ENCODE measurements around the gene EXOC4.

The EXOC4 gene

DNA sequence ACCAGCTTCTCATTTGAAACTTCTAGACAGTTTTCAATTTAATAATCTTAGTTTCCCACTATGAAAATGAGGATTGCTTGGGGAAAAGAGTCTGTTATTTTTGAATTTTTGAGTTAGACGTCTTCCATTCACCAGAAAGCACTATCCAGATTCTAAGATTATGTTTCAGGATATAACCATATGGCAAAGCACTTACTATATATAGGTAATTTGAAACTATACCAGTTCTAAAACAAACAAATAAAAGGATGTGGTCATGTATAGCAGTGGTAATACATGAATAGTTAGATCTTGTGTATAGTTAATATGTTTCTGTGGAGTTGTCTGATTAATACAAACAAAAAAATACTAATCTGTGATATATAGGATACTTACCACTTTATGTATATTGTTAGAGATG lies 320.0 kb downstream of the EXOC4 start:
- DNase-seq (ENCODE audit: low spot score), result no peak

- DNase-seq (ENCODE audit: low spot score), result no peak
Measured at GRCh38 chr7:133573554-133574265, 320.8 kb downstream of the EXOC4 start.

DNA sequence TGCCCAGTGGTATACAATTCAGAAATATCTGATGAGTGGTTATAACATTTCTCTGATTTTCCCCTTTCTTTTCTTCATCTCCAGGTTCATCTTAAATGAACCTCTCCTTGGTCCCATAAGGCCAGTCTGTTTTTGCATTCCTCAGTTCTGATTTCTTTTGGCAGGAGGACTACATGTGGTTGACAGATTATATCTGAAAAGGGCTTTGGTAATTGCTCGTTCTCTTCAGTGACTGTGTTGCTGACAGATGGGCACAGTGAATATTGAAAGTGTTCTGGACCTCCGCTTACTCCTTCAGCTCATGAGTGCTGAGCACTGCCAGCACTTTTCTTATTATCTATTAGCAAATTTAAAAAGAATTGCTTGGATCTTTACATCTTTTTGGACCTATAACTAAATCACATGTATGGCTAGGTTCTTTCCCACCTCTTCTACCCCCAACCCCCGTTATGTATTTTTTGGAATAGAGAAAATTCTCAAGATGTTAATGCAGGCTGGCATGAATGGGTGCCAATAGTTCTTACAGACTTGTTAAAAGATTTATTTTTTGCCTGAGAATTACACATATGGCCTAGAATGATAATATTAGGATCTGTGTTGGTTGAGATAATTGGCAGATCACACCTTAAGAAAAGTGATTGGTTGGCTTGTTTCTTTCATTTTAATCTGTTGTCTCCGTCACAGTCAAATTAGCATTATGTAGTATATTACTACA lies 323.0 kb downstream of the EXOC4 start:
- peak; percentile 67 for DNase-seq (ENCODE audit: low spot score)

DNA sequence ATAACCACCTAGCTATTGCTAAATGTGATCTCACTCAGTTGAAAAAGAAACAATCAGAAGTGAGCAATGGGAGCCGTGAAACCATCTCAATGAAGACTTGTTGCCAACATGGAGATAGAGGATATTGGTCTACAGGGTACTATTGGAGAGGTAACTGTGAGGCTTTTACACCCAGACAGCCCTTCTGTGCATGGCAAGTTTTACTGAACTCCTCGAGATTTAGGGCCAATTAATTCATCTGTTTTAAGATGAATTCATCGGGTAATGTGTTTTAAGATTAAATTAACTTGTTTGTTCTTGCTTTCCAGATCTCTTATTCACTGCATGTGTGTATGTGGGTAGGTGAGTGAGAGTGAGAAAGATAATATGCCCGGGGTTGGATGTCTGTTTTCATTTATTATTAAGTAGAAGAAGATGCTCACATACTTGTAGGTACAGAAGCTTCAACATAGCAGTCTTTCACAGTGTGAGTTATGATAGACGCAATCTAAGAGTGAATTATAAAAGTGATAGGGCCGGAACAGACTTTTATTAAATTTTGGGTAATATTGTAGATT lies 323.8 kb downstream of the EXOC4 start:
- DNase-seq (ENCODE audit: low spot score), result no peak

- DNase-seq (ENCODE audit: low spot score), result no peak
Measured at GRCh38 chr7:133582766-133583523, 330.1 kb downstream of the EXOC4 start.

GRCh38 chr7:133583545-133584171 lies 330.8 kb downstream of the EXOC4 start:
- DNase-seq (ENCODE audit: low spot score), result no peak

DNA sequence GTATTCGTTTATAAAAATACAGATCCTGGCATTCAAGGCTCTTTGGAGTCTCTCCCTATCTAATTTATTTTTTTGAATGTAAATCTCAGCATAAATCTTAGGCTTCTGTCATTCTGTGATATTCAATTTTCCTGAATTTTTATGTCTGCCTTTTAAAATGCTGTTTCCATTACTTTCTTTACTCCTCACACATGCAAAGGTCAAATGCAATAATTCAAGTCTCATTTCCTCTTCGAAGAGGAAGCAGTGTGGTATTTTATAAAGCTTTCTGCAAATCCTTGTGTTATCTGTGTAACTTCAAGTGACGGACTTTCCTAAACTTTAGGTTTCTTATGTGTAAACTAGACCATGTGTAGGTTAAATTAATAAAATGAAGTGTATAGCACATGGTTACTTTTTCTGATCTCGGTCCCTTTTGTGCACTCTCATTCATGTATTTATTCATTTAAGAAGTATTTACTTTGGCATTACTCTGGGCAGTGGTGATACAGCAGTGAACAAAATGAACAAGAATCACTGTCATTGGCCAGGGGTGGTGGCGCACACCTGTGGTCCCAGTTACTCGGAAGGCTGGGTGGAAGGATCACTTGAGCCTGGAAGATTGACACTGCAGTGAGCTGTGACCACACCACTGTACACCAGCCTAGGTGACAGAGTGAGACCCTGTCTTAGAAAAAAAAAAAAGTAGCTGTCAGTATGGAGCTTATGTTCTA lies 332.2 kb downstream of the EXOC4 start:
- DNase-seq (ENCODE audit: low spot score), result no peak

DNA sequence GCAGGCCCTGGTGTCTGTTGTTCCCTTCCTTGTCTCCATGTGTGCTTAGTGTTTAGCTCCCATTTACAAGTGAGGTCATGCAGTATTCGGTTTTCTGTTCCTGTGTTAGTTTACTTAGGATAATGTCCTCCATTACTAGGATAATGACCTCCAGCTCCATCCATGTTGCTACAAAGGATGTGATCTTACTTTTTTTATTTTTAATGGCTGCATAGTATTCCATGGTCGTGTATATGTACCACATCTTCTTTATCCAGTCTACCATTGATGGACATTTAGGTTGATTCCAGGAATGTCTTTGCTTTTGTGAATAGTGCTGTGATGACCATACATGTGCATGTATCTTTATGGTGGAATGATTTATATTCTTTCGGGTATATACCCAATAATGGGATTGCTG lies 333.4 kb downstream of the EXOC4 start:
- no peak for DNase-seq (ENCODE audit: low spot score)

- DNase-seq (ENCODE audit: low spot score), result no peak
Measured at GRCh38 chr7:133587903-133588302, 335.0 kb downstream of the EXOC4 start.

DNA sequence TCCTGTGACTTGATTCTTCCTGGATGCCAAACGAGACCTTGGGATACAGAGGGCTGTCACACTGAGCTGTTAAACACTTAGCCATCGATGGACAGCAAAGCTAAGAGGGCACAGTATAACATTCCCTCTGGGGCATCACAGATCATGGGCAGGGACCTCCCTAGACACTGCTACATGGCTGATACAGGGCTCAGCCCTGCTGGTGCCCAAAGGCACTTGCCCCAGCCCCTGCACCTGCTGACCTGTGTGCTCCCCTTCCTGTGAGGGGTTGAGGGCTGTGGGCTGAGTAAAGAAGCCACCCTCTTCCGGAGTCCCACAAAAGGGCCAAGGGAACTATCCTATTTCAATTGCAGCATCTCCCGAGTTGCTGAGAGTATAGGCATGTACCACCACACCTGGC lies 337.9 kb downstream of the EXOC4 start:
- DNase-seq (ENCODE audit: low spot score), result no peak

GRCh38 chr7:133591704-133592340 lies 338.9 kb downstream of the EXOC4 start:
- no peak for DNase-seq (ENCODE audit: low spot score)

GRCh38 chr7:133593561-133593960 lies 340.7 kb downstream of the EXOC4 start:
- no peak for DNase-seq (ENCODE audit: low spot score)

DNA sequence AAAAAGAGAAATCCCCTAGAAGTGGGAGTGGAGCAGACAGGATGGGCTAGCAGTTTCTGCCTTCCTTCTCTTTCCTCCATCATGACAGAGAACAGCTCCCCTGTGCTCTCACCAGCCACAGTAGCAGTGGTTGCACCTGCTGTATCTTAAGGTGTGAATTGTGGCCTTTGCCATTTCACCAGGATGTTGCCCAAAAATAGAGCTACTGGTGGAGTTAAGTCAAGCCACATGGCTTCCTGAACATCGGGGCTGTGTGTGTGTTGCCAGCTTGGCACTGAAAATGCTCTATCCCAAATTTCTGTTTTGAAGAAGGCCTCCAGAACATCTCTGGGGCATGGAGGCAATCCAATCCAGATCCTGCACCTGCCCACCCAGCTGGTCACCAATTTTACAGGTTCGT lies 348.7 kb downstream of the EXOC4 start:
- no peak for DNase-seq (ENCODE audit: low spot score)

DNA sequence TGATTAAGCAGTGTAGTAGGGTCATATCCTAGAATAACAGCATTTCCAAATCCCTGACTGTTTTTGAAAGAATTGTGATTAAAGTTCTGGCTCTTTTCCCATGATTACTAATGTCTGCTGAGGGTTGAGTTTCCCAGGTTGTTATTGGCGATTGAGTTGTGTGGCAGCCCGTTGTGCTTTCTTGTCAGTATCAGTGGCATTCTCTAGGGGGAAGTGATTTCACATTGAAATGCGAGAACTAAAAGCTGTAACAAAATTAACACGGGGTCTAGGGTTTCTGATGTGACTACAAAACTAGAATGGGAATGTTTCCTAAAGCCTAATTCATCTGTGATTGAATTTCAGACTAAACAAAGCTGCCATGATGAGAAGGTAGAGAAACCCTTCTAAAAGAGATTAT lies 349.4 kb downstream of the EXOC4 start:
- DNase-seq (ENCODE audit: low spot score), result peak; percentile 65

DNA sequence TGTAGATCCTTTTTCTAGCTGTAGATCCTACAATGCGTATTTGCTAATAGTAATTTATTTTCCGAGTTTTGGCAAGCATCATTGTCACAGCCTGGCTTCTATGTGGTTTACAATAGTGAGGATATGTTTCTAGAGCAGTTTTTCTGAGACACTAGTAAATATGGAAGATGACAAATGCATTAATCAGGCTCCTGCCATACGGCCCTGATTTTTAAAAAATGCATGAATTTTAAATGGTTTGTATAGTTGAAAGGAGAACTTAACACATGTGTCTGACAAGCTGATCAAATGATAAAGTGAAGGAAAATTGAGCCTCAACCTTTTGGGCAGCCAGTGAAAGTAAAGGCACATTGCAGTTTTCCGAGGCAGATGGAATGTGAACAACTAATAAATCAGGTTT lies 354.1 kb downstream of the EXOC4 start:
- no peak for DNase-seq (ENCODE audit: low spot score)

GRCh38 chr7:133609806-133610205 lies 356.9 kb downstream of the EXOC4 start:
- DNase-seq (ENCODE audit: low spot score), result no peak

DNA sequence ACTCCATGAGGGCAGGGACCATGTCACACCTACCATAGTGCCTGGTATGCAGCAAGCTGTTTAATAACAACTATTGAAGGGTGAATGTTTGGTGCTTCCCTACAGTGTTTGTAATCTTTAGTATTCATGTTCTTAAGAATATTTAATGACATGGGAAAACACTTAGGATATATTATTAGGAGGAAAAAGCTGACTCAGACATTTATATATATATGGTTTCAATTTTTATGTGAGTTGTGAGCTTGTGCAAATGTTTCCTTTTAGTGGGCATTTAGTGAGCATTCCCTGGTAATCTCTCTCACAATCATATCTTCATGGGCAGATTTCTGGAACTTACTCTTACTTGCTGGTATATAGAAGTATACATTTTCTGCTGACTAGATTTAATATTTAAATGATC lies 359.1 kb downstream of the EXOC4 start:
- no peak for DNase-seq (ENCODE audit: low spot score)

- DNase-seq (ENCODE audit: low spot score), result no peak
Measured at GRCh38 chr7:133613250-133613790, 360.4 kb downstream of the EXOC4 start.

DNA sequence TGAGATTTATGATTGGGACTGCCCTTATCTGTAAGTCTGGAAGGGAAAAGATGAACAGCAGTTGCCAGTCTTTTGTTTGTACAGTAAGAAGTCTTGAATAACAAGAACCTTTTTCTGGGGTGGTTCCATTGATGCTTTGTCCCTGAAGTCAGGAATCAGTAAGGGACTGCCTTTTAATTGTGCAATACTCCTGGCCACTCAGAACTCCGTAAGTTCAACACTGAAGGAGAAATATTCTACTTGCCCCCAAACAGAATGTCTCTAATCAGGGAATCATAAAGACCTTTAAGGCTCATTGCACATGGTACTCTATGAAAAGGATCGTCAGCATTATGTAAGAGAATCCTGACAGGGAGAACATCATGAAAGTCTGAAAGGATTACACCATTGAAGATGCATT lies 361.4 kb downstream of the EXOC4 start:
- no peak for DNase-seq (ENCODE audit: low spot score)

- DNase-seq (ENCODE audit: low spot score), result peak; percentile 10
Measured at GRCh38 chr7:133618970-133619369, 366.1 kb downstream of the EXOC4 start.

Measured in SK-N-DZ (cell line).